Inflammatory macrophage treated with lipopolysaccharide for 4 hours (primary cell): Measurements from ENCODE around the gene NCOA3.

Experiments
- DNase-seq: peaks from one replicate; pipeline ENCODE4 v3.0.0-alpha.2; 2020

The NCOA3 gene

GRCh38 chr20:47669489-47669888 is 167.8 kb downstream of the NCOA3 start:
- DNase-seq, result no peak

- DNase-seq, result no peak
Measured at GRCh38 chr20:47669927-47670890, 168.5 kb downstream of the NCOA3 start.

DNA sequence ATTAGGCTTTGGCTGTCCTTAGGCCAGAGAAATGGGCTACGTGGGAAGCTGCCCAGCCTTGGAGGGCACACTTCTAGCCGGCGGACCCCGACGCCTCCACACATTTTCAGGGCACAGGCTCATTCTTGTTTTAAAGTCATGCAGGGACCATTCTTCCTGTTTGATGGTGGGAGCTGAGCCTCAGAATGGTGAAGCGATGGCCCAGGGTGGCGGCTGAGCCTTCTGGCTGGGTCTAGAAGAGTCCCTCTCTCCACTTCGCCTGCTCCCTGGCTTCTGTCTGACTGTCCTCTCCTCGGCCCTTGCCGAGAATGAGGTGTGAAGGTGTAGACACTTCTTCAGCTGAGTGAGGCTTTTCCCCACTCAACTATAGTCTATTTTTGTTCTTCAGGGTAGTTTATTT is 169.2 kb downstream of the NCOA3 start:
- DNase-seq, result no peak

DNA sequence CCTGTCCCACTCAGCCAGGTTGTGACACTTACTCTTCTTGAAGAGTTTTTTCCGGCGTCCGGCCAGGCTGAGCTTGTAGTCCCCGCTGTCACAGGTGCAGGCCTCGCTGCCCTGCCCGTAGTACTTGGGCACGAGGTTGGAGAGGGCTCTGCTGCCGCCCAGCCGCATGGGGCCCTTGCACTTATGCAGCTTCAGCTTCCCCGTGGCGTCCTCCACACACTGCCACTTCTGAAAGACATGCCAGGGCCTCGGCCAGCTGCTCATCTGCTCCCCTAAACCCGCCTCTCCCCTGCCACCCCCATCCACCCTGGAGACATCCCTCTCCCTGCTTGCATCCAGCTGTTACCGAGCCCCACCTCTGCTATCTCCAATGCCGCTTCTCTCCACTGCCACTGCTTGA is 170.5 kb downstream of the NCOA3 start:
- no peak for DNase-seq

- DNase-seq, result no peak
Measured at GRCh38 chr20:47672886-47673670, 171.4 kb downstream of the NCOA3 start.

DNA sequence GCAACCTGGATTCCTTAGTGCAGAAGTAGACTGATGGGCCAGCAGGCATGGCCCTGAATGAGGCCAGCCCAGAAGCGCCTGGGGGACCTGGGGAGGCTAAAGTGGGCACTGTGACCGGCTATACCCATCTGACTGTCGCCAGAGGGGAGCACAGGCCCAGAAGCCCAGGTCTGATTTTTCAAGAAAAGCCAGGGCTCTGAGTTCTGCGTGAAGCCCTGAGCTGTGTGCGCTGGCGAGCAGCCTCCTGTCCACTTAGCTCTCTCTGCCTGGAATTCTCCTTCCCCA is 171.9 kb downstream of the NCOA3 start:
- DNase-seq, result no peak

- DNase-seq, result no peak
Measured at GRCh38 chr20:47674145-47674544, 172.5 kb downstream of the NCOA3 start.

- DNase-seq, result no peak
Measured at GRCh38 chr20:47674686-47675085, 173.0 kb downstream of the NCOA3 start.

DNA sequence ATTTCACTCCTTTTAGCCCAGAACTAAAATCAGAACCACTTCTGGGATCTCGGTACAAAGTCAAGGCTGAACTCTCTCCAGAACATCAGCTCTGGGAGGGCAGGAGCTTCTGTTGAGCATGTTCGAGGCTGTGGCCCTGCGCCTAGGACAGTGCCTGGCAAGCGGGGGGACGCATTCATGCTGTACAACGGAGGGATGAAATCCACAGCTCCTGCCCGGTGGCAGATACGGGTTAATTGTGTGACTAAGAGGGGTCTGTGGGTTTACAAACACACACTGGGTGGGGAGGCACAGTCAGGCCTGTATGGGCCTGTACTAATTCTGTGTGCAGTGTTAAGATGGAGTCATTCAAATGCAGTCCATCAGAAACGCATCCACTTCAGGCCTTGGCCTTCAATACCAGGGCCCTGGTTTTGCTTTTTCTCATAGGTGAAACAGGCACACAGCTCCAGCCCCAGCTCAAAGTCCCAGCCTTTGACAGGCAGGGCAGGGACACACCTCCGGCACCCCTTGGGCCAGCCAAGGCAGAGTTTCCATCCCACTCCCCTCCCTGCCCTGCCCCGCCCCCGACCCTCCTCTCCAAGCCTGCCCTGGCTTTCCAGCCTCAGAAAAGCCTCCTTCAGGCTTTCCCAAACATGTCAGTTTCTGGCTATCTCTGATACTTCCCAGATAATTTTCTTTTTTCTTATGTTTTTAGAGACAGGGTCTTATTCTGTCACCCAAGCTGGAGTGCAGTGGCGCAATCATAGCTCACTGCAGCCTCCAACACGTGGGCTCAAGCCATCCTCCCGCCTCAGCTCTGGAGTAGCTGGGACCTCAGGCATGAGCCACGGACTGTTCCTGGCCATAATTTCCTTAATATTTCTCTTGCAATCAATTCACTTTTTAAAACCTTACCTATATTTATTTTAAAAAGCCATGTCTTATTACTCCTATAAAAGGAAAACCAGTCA is 173.8 kb downstream of the NCOA3 start:
- DNase-seq, result no peak

DNA sequence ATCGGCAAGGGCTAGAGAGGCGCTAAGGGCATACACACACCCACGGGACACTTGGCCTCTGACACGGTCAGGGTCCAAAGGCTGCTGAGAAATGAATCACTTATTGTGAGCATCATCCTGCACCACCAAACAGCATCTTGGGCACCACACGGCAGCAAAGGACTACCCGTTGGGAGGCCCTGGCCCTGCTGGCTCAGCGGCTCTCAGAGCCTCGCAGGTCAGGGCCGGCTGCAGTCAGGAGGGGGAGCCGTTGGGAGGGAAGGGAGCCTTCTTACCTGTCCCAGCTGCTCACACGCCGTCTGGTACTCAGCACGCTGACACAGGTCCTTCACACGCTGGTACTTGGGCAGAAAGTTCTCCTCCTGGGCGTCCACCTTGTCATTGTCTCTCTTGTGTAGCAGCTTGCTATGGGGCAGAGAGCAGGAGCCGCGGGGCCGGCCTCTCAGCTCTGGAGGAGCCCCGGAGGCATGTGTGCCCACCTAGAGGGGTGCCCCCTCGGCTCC is 174.6 kb downstream of the NCOA3 start:
- no peak for DNase-seq

GRCh38 chr20:47676912-47677634 is 175.4 kb downstream of the NCOA3 start:
- DNase-seq, result no peak

GRCh38 chr20:47677635-47678453 is 176.2 kb downstream of the NCOA3 start:
- peak; percentile 18 for DNase-seq

- DNase-seq, result no peak
Measured at GRCh38 chr20:47678536-47678935, 176.8 kb downstream of the NCOA3 start.

DNA sequence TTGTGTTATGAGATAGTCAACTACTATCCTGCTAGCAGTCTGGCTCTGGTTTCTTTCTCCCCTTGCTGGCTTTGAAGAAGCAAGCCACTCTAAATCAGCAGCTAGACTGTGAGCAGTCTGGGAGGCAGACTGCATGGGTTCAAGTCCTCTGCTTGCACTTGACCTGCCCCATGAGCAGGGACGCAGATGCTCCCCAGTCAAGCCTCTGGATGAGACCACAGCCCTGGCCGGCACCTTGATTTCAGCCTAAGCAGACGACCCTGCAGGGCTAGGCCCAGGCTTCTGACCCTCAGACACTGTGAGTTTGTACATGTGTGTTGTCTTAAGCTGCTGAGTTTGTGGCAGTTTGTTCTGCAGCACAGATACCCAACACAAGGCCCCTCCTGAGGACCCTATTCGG is 177.8 kb downstream of the NCOA3 start:
- no peak for DNase-seq

DNA sequence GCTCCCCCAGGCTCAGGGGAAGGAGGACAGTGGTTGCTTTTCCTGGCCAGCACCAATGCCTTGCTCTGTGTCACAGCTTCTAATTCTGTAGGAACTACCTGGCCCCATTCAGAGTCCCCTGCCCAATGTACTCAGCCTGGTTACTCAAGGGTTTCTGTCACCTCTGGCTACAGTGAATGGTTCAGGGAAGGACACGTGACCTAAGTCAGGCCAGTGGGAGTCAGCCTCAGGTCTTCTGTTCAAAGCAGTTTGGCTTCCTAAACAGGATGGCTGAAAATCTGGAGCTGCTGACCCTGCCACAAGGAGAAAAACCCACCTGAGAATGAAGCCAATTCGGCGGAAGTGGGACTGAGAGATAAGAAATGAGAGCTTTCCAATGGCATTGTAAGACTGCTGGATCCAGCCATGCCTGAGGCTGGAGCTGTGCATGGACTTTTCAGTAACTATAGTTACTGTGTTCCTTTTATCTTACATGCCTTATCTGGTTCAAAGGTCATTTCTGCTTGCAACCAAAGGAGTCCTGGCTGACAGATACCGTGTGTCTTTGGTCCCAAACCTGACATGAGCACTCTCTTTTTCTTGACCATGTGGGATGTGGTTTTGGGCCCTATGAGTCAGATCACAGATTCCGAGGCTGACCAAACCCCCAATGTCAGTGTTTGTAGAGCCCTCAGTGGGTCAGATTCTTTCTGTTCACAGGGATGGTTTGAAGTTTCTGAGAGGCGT is 179.3 kb downstream of the NCOA3 start:
- DNase-seq, result no peak

GRCh38 chr20:47682028-47682783 is 180.5 kb downstream of the NCOA3 start:
- no peak for DNase-seq

DNA sequence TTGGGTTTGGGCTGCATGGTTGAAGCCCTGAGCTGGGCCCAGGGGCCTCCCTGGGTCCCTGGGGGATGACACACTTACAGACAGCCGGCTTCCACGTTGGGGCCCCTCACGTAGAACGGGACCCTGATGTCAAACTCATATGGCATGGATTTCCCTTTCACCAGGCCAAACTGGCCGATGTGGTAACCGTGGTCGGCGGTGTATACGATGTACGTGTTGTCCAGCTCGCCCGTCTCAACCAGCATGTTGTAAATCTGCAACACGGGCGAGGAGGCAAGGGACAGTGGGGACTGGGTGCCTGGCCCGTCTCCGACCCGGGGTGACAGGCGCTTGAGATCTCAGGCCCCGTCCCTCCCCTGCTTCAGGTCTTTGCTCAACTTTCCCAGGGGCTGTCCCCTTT is 181.2 kb downstream of the NCOA3 start:
- no peak for DNase-seq

DNA sequence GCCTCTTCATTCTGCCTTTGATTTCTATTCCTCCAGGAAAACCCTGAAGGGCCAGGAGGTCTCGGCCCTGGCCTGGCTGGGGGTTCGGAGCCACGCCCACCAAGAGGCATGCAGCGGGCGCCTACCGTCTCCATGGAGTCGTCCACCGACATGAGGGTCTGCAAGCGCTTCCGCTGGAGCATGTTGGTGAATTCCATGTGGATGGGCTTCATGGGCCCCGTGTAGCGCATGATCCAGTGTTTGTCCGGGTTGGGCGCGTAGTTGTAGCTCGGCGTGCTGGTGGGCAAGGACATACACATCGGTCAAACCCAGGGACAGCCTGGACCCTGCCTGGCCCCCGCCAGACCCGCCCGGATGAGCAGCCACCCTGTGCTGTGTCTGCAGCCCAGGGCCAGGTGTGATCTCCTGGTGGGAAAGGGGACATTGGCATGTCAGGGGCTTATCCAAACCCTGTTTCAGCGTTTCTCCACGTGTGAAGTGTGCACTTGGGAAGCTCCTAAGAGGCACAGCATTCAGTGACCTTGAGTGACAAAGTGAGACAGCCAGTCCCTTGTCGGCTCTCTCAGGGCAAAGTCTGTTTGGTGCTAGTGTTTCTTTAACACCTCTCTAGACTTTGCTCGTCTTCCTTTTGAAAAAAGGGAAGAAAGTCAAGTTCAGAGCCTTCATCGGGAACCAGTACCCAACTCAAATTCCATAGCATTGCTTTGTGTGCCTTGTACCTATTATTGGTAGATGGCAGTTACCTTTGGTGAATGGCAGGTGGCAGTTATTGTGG is 182.8 kb downstream of the NCOA3 start:
- no peak for DNase-seq

DNA sequence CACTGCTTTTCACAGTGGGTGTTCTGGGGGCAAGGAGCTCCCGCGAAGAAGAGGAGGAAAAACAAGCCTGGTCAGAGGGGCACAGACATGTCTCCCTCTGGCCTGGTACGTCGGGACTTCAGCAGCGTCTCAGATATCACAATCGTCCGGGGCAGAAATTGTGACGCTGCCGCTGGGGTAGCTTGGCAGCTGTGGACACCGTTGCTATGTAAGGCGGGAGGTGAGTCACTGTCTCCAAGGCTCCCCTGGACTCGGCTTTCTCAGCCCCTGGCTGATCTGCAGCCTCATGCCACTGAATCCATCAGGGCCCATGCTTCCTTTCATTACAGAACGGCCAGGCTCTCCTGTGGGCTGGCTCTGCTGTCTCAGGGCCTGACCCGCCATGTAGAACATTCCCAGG is 184.9 kb downstream of the NCOA3 start:
- DNase-seq, result no peak
